Kidney epithelial cell (primary cell): ENCODE measurements around the gene ULK4. TPM values are rescaled to one million over a fixed set of nuclear protein-coding genes. Genes with fewer than 3 reads are reported as not detected.
A peak's percentile ranks its signal among the peaks of the same experiment; 100 is the strongest.
"Not testable (repeated sequence)": the region's sequence is repeated elsewhere in the genome, so short reads cannot be mapped to it uniquely, and the experiment has no call there.

Experiments
- DNase-seq: peaks from one replicate; pipeline ENCODE4 v3.0.0-alpha.2; 2010; ENCODE audit warnings: low read depth
- H3K27me3 ChIP-seq: 2 replicates; pipeline ENCODE4 v1.6.0; 2011; ENCODE audit warnings: low read length; ENCODE audit not compliant: control insufficient read depth, insufficient read depth
- H3K36me3 ChIP-seq: 2 replicates; pipeline ENCODE4 v1.5.1; 2011; ENCODE audit warnings: low read length; ENCODE audit not compliant: control insufficient read depth, insufficient read depth
- H3K4me3 ChIP-seq: 2 replicates; pipeline ENCODE4 v1.5.1; 2011; ENCODE audit warnings: low read depth, mild to moderate bottlenecking, control low read depth, low read length
- total RNA-seq: library from RNA; depleted of rRNA; stranded (reverse); fragments of >200 nt; gene quantifications from 2 replicates; pipeline ENCODE4 v1.2.3, GENCODE V29; 2015
- TF ChIP-seq, protein P1 (sequence below): IDR thresholded peaks from 2 replicates; pipeline ENCODE4 v1.5.1; 2011; ENCODE audit warnings: mild to moderate bottlenecking, moderate library complexity, low read length, control low read depth, inconsistent platforms; ENCODE audit not compliant: insufficient read depth, poor library complexity, severe bottlenecking

The ULK4 gene
- total RNA-seq, 1 donor from 2014 or later: 18.3 TPM

DNA sequence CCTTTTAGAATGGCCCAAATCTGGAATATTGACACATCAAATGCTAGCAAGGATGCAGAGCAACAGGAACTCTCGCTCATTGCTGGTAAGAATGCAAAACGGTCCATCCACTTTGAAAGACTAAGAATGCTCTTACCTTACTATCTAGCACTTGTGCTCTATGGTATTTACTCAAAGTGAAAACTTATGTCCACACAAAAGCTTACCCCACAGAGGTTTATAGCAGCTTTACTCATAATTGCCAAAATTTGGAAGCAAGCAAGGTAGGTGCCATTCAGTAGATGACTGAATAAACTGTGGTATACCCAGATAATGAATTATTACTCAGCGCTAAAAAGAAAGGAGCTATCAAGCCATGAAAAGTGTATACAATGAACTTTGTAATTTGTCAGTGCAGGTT, 666.2 kb downstream of the ULK4 start:
- H3K36me3 ChIP-seq: no peaks in the 10 kb centered on the region
- H3K27me3 ChIP-seq: no peaks in the 10 kb centered on the region
- no peak overlapping the region for H3K4me3 ChIP-seq
- TF ChIP-seq, protein P1, sequence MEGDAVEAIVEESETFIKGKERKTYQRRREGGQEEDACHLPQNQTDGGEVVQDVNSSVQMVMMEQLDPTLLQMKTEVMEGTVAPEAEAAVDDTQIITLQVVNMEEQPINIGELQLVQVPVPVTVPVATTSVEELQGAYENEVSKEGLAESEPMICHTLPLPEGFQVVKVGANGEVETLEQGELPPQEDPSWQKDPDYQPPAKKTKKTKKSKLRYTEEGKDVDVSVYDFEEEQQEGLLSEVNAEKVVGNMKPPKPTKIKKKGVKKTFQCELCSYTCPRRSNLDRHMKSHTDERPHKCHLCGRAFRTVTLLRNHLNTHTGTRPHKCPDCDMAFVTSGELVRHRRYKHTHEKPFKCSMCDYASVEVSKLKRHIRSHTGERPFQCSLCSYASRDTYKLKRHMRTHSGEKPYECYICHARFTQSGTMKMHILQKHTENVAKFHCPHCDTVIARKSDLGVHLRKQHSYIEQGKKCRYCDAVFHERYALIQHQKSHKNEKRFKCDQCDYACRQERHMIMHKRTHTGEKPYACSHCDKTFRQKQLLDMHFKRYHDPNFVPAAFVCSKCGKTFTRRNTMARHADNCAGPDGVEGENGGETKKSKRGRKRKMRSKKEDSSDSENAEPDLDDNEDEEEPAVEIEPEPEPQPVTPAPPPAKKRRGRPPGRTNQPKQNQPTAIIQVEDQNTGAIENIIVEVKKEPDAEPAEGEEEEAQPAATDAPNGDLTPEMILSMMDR: no peak
- DNase-seq: no peak

DNA sequence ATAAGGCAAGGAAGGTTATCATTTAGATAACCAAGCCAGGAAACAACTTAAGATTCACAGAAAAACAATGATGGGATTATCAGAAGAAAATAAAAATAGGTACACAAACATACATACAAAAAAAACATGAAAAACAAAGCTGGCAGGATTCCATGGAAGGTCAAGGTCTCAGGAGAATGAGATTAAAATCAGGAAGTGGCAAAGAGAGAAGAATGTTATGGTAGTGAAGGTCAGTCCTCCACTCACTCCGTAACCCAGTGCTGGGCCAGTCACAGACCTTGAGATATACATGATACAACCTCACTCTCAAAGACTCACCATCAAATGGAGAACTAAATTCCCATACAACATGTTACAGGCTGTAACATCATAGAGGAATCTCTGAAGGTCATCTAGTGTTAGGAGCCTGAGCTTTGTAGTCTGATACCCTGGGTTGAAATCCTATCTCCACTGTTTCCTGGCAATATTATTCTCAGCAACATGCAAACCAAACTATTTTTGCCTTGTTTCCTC, 668.7 kb downstream of the ULK4 start:
- TF ChIP-seq, protein P1: no peak
- no peak overlapping the region for H3K4me3 ChIP-seq
- DNase-seq: no peak
- no peaks in the 10 kb centered on the region for H3K27me3 ChIP-seq
- no peaks in the 10 kb centered on the region for H3K36me3 ChIP-seq

DNA sequence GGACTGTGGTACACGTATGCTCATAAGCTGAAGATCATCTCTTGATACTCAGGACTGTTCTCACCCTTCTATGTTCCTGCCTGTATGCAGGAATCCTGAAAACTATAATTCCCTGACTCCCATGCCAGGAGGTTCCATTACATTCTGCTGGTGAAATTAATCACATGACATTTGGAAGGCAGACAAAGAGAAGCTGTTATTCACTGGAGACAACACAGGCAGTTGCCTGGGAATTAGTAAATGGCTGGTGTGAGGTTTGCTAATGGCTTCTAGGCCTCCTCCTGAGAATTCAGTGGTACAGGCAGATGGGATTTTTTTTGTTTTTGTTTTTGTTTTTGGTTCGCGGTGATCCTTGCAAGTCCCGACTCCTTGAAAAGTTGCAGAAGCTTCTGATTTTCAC, 671.2 kb downstream of the ULK4 start:
- no peaks in the 10 kb centered on the region for H3K27me3 ChIP-seq
- no peak overlapping the region for H3K4me3 ChIP-seq
- TF ChIP-seq, protein P1: no peak
- no peak for DNase-seq
- no peaks in the 10 kb centered on the region for H3K36me3 ChIP-seq

DNA sequence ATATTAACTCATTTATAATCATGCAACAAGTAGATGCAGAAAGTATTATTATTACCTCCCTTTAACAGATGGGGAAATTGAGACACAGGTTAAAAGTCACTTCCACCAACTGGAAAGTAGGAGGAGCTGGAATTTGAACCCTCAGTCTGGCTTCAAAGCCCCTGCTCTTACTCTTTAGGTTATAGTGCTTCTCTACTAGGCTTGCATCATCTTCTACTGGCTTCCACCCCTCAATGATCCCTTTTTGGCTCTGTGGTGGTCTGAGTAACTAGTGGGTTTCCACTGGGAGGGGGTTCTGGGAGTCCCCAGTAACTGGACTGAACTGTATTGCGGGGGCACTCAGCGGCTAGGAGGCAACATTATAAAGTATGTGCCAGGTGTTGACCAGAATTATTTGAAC, 671.6 kb downstream of the ULK4 start:
- Histone ChIP-seq H3K36me3 (no peaks in the 10 kb centered on the region), H3K4me3 (no peak overlapping the region), H3K27me3 (no peaks in the 10 kb centered on the region)
- TF ChIP-seq, protein P1: no peak
- no peak for DNase-seq

DNA sequence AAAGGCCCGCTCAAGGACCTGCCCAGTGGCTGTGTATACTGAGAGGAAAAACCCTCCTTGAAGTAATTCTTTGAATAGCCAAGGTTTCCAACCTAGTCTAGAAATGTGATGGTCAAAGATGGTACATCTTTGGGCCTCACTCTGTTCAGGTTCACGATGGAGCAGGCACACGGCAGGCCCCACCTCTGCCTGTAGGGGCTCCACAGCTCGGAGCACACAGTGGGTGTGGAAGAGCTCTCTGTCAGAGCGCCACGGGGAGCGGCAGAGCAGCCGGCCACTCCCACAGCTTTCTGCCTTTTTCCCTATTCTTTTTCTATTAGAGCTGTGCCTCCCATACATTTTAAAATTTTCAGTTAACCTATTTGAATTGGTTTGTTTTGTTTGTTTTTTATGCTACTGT, 673.1 kb downstream of the ULK4 start:
- no peak for DNase-seq
- TF ChIP-seq, protein P1: no peak
- H3K4me3 ChIP-seq: no peak overlapping the region
- H3K36me3 ChIP-seq: no peaks in the 10 kb centered on the region
- H3K27me3 ChIP-seq: no peaks in the 10 kb centered on the region

DNA sequence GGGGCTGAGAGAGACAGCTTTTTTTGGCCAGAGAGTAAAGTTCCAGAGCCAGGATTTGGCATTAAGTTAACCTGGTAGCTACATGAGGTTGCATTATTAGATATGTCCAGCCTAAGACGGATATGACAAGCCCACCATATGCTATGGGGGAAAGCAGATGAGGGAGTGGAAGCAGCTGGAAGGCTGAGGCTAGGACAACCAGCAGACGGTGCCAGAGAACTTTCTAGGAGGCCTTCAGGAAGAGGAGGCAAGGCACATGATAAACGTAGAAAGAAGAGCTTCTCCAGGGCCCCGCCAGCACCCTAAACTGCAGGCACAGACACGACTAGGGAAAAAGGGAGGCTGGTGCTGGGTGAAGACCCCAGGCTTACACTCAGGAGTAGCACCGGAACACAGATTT, 675.6 kb downstream of the ULK4 start:
- TF ChIP-seq, protein P1: peak; percentile 2
- Histone ChIP-seq H3K36me3 (no peaks in the 10 kb centered on the region), H3K27me3 (no peaks in the 10 kb centered on the region), H3K4me3 (no peak overlapping the region)
- DNase-seq: no peak

DNA sequence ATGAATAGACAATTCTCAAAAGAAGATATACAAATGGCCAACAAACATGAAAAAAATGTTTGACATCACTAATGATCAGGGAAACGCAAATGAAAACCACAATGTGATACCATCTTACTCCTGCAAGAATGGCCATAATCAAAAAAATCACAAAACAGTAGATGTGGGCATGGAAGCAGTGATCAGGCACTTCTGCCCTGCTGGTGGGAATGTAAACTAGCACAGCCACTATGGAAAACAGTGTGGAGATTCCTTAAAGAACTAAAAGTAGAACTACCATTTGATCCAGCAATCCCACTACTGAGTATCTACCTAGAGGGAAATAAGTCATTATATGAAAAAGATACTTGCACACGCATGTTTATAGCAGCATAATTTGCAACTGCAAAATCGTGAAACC, 677.0 kb downstream of the ULK4 start:
- H3K27me3 ChIP-seq, H3K36me3 ChIP-seq, DNase-seq, H3K4me3 ChIP-seq: not testable (repeated sequence)
